IMR-90 (cell line): ENCODE data around the gene UBASH3A. TPM values are rescaled to one million over a fixed set of nuclear protein-coding genes. Genes with fewer than 3 reads are reported as not detected.

Experiments used
- ATAC-seq: fragments of 200-7000 bp; cut with Tn5 transposase; 2 replicates; pipeline ENCODE4 v1.9.1; 2020; ENCODE audit warnings: low read depth, mild to moderate bottlenecking, moderate library complexity
- BruUV-seq: library from RNA; stranded (reverse); fragments of 400-500 nt; replicated peaks from 2 replicates; lab custom pipeline; 2021; lab: Mats Ljungman, UMichigan
- CTCF ChIA-PET: fragments of 300-600 bp; formaldehyde crosslinking; extraction: SDS; loops from one replicate; lab custom pipeline; 2021; ENCODE audit warnings: antibody characterized with exemption; lab: Yijun Ruan, JAX
- POLR2A ChIA-PET: fragments of 300-600 bp; sonication (Branson Sonifier 250); formaldehyde crosslinking; loops from one replicate; lab custom pipeline; 2022; ENCODE audit warnings: antibody characterized with exemption; ENCODE audit not compliant: unreplicated experiment; lab: Charles Lee
- DNase-seq: peaks from one replicate; pipeline ENCODE4 v3.0.0; 2013
- H2AFZ ChIP-seq: replicated peaks from 2 replicates; pipeline ENCODE3; 2013; ENCODE audit warnings: low read length, mild to moderate bottlenecking; ENCODE audit not compliant: poor library complexity
- H2AK5ac ChIP-seq: 2 replicates; pipeline ENCODE4 v1.6.1; 2013; ENCODE audit warnings: low read depth, low read length, inconsistent platforms
- H2AK9ac ChIP-seq: replicated peaks from 2 replicates; pipeline ENCODE3; 2013; ENCODE audit warnings: mild to moderate bottlenecking, low read depth, low read length, moderate library complexity; ENCODE audit not compliant: poor library complexity
- H2BK120ac ChIP-seq: 2 replicates; pipeline ENCODE4 v1.6.1; 2013; ENCODE audit warnings: low read depth, low read length, inconsistent platforms
- H2BK15ac ChIP-seq: 3 replicates; pipeline ENCODE4 v1.6.1; 2013; ENCODE audit warnings: low read depth, low read length, inconsistent platforms
- H2BK20ac ChIP-seq: 2 replicates; pipeline ENCODE4 v1.6.1; 2013; ENCODE audit warnings: low read depth, mild to moderate bottlenecking, inconsistent platforms, low read length, moderate library complexity
- H2BK5ac ChIP-seq: 2 replicates; pipeline ENCODE4 v1.6.1; 2013; ENCODE audit warnings: mild to moderate bottlenecking, low read depth, low read length, inconsistent platforms; ENCODE audit not compliant: poor library complexity, severe bottlenecking
- H3K14ac ChIP-seq: replicated peaks from 2 replicates; pipeline ENCODE4 v1.6.1; 2013; ENCODE audit warnings: low read depth, low read length, inconsistent platforms
- H3K18ac ChIP-seq: 2 replicates; pipeline ENCODE4 v1.6.1; 2013; ENCODE audit warnings: low read depth, low read length, control low read depth
- H3K23ac ChIP-seq: 2 replicates; pipeline ENCODE4 v1.6.1; 2013; ENCODE audit warnings: low read depth, low read length, inconsistent platforms
- H3K27ac ChIP-seq: 2 replicates; pipeline ENCODE4 v1.5.1; 2013; ENCODE audit warnings: mild to moderate bottlenecking, control low read depth, low read length; ENCODE audit not compliant: insufficient read depth
- H3K27me3 ChIP-seq: 2 replicates; pipeline ENCODE4 v1.6.1; 2013; ENCODE audit warnings: low read length; ENCODE audit not compliant: control insufficient read depth, insufficient read depth
- H3K36me3 ChIP-seq: 2 replicates; pipeline ENCODE4 v1.6.1; 2013; ENCODE audit warnings: low read length, mixed read lengths; ENCODE audit not compliant: control insufficient read depth, insufficient read depth
- H3K4ac ChIP-seq: 2 replicates; pipeline ENCODE4 v1.6.1; 2013; ENCODE audit warnings: low read depth, low read length, inconsistent platforms
- H3K4me1 ChIP-seq: 2 replicates; pipeline ENCODE4 v1.6.1; 2013; ENCODE audit warnings: low read length, mixed read lengths; ENCODE audit not compliant: control insufficient read depth, insufficient read depth
- H3K4me2 ChIP-seq: 2 replicates; pipeline ENCODE4 v1.6.1; 2013; ENCODE audit warnings: low read depth, mild to moderate bottlenecking, control low read depth, low read length, moderate library complexity
- H3K4me3 ChIP-seq: 2 replicates; pipeline ENCODE4 v1.5.1; 2013; ENCODE audit warnings: low read depth, mild to moderate bottlenecking, control low read depth, low read length, moderate library complexity; ENCODE audit not compliant: insufficient read depth
- H3K56ac ChIP-seq: 2 replicates; pipeline ENCODE4 v1.6.1; 2013; ENCODE audit warnings: low read length, inconsistent platforms; ENCODE audit not compliant: insufficient read depth; ENCODE audit errors: extremely low read depth
- H3K79me1 ChIP-seq, 2 experiments: 2 replicates each; pipeline ENCODE4 v1.6.1; 2013; ENCODE audit warnings: low read length in 2 of 2, inconsistent platforms in 1 of 2, low read depth in 1 of 2
- H3K9ac ChIP-seq: 2 replicates; pipeline ENCODE4 v1.6.1; 2013; ENCODE audit warnings: low read depth, low read length, control low read depth
- H3K9me1 ChIP-seq: 2 replicates; pipeline ENCODE4 v1.6.1; 2013; ENCODE audit warnings: low read length, inconsistent platforms; ENCODE audit not compliant: insufficient read depth
- H3K9me3 ChIP-seq: 2 replicates; pipeline ENCODE4 v1.6.1; 2013; ENCODE audit warnings: low read length; ENCODE audit not compliant: control insufficient read depth, insufficient read depth
- H4K20me1 ChIP-seq: 2 replicates; pipeline ENCODE4 v1.6.1; 2013; ENCODE audit warnings: low read length, inconsistent platforms; ENCODE audit not compliant: insufficient read depth
- H4K5ac ChIP-seq: 2 replicates; pipeline ENCODE4 v1.6.1; 2013; ENCODE audit warnings: mild to moderate bottlenecking, low read depth, low read length, control low read depth
- H4K8ac ChIP-seq, 2 experiments: 2 replicates each; pipeline ENCODE4 v1.6.1; 2013; ENCODE audit warnings: low read depth in 2 of 2, low read length in 2 of 2, control low read depth in 1 of 2, inconsistent platforms in 1 of 2
- H4K91ac ChIP-seq: 2 replicates; pipeline ENCODE4 v1.6.1; 2013; ENCODE audit warnings: low read depth, low read length, inconsistent platforms; ENCODE audit not compliant: insufficient read depth
- BHLHE40 ChIP-seq: fragments of 150-350 bp; IDR thresholded peaks from 2 replicates; pipeline ENCODE4 v1.6.1; 2016; ENCODE audit warnings: mild to moderate bottlenecking, low read depth, low read length
- CEBPB ChIP-seq: IDR thresholded peaks from 2 replicates; pipeline ENCODE4 v1.6.1; 2012; ENCODE audit warnings: low read depth, low read length, improper control_type of control experiment
- CHD1 ChIP-seq: IDR thresholded peaks from 2 replicates; pipeline ENCODE4 v1.6.1; 2012; ENCODE audit warnings: low read depth, low read length, improper control_type of control experiment
- FOS ChIP-seq: fragments of 150-350 bp; IDR thresholded peaks from 2 replicates; pipeline ENCODE4 v1.6.1; 2016; ENCODE audit warnings: low read depth, low read length
- MAFK ChIP-seq: IDR thresholded peaks from 2 replicates; pipeline ENCODE4 v1.6.1; 2012; ENCODE audit warnings: low read depth, low read length, improper control_type of control experiment
- MAZ ChIP-seq: IDR thresholded peaks from 2 replicates; pipeline ENCODE4 v1.6.1; 2012; ENCODE audit warnings: low read depth, mild to moderate bottlenecking, low read length, improper control_type of control experiment, moderate library complexity, borderline replicate concordance
- MXI1 ChIP-seq: IDR thresholded peaks from 2 replicates; pipeline ENCODE4 v1.6.1; 2012; ENCODE audit warnings: low read depth, mild to moderate bottlenecking, low read length, moderate library complexity, borderline replicate concordance
- NFE2L2 ChIP-seq: fragments of 150-350 bp; IDR thresholded peaks from 2 replicates; pipeline ENCODE4 v1.6.1; 2016; ENCODE audit warnings: low read depth, mild to moderate bottlenecking, low read length
- POLR2A ChIP-seq: IDR thresholded peaks from 2 replicates; pipeline ENCODE4 v1.6.1; 2012; ENCODE audit warnings: mild to moderate bottlenecking, low read depth, low read length
- RAD21 ChIP-seq: IDR thresholded peaks from 2 replicates; pipeline ENCODE4 v1.6.1; 2012; ENCODE audit warnings: low read length, improper control_type of control experiment
- RCOR1 ChIP-seq: IDR thresholded peaks from 2 replicates; pipeline ENCODE4 v1.6.1; 2012; ENCODE audit warnings: mild to moderate bottlenecking, low read length, improper control_type of control experiment; ENCODE audit not compliant: insufficient replicate concordance
- RFX5 ChIP-seq: IDR thresholded peaks from 2 replicates; pipeline ENCODE4 v1.8.0; 2012; ENCODE audit warnings: low read depth, mild to moderate bottlenecking, low read length, moderate library complexity
- SMC3 ChIP-seq: fragments of 150-350 bp; IDR thresholded peaks from 2 replicates; pipeline ENCODE4 v1.6.1; 2016; ENCODE audit warnings: low read depth, mild to moderate bottlenecking, antibody characterized with exemption, low read length, moderate library complexity
- WGBS, 2 experiments: methylation state at CpG; one replicate each; pipeline versions ENCODE4 v1.1.5 to v1.1.7; 2013; ENCODE audit warnings: missing lambda C conversion rate in 2 of 2; ENCODE audit not compliant: insufficient read length in 1 of 2; ENCODE audit errors: extremely low coverage in 2 of 2; 5-methylcytosine and 5-hydroxymethylcytosine counted together
- dilution Hi-C: fragments of 300-500 bp; cut with HindIII; formaldehyde crosslinking; loops from one replicate; pipeline ENCODE4 v1.14.3; 2018; ENCODE audit warnings: low sequenced_read_pairs; ENCODE audit not compliant: unreplicated experiment
- in situ Hi-C: fragments of 300-500 bp; cut with MboI; formaldehyde crosslinking; loops from 3 replicates; pipeline ENCODE4 v1.14.3; 2019; ENCODE audit warnings: low sequenced_read_pairs, inconsistent platforms, mixed read lengths
- intact Hi-C: fragments of 100-400 bp; cut with micrococcal nuclease; formaldehyde crosslinking; loops from 2 replicates; pipeline ENCODE4 v1.10.0; 2022
- polyA plus RNA-seq, 3 experiments: library from polyadenylated mRNA; depleted of rRNA; stranded (reverse); fragments of >200 nt; gene quantifications; 2 replicates each; pipeline ENCODE4 v1.2.3, GENCODE V29; 2012; ENCODE audit warnings: low replicate concordance in 1 of 3
- total RNA-seq: library from RNA; depleted of rRNA; stranded (reverse); fragments of >200 nt; gene quantifications from 2 replicates; pipeline ENCODE4 v1.2.3, GENCODE V29; 2012
- TF ChIP-seq, protein P1 (sequence below): fragments of 150-350 bp; IDR thresholded peaks from 2 replicates; pipeline ENCODE4 v1.6.1; 2016; ENCODE audit warnings: low read depth, mild to moderate bottlenecking, low read length, moderate library complexity, borderline replicate concordance
- TF ChIP-seq, protein P2 (sequence below): fragments of 150-350 bp; IDR thresholded peaks from 2 replicates; pipeline ENCODE4 v1.6.1; 2017; ENCODE audit warnings: mild to moderate bottlenecking, antibody characterized with exemption, low read length, low read depth
- TF ChIP-seq, protein P3 (sequence below): conservative IDR thresholded peaks from 2 replicates; pipeline ENCODE4 v1.5.1; 2012; ENCODE audit warnings: mild to moderate bottlenecking, low read depth, low read length, improper control_type of control experiment

UBASH3A gene
- total and polyA plus RNA-seq, 2 of the 4 experiments (the other 2 are of a cell fraction), result not detected

DNA sequence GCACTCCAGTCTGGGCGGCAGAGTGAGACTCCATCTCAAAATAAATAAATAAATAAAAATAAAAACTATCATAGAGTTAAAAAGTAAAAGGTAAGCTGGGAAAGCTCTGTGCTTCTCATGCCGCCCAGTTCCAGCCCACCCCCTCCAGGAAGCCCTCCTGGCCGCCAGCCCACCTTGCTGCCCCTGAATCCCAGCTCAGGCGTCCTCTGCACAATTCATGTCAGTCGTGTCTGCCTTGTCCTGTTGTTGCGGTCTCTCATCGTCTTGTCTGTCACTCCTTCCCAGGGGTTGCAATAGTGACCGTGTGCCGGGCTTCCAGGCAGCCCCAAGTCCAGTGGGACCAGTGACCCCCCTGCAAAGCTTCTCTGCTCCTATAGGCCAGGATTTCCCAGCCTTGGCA is 48.2 kb downstream of the UBASH3A start:
- WGBS, 2 experiments, result 68% methylated on average over 6 of the region's 9 CpGs; no CpG with 5 or more reads in 1 of the 2 experiments
- H2BK5ac ChIP-seq, result no peak overlapping the region
- H3K4ac ChIP-seq, result no peak overlapping the region
- no peak overlapping the region for H3K4me3 ChIP-seq
- H3K56ac ChIP-seq, result no peak overlapping the region
- no peak overlapping the region for H2AFZ ChIP-seq
- CTCF ChIA-PET, result no interaction called here
- H3K4me1 ChIP-seq, result no peaks in the 10 kb centered on the region
- H2BK120ac ChIP-seq, result no peak overlapping the region
- no peak overlapping the region for H2AK5ac ChIP-seq
- no peak overlapping the region for H3K9ac ChIP-seq
- H4K5ac ChIP-seq, result no peak overlapping the region
- H3K9me1 ChIP-seq, result no peaks in the 10 kb centered on the region
- no peak overlapping the region for H4K8ac ChIP-seq
- H3K79me1 ChIP-seq, result no peaks in the 10 kb centered on the region
- H3K18ac ChIP-seq, result no peak overlapping the region
- H4K20me1 ChIP-seq, result no peaks in the 10 kb centered on the region
- TF ChIP-seq MAFK (no peak), FOS (no peak), MAZ (no peak), RAD21 (no peak), BHLHE40 (no peak), CHD1 (no peak), SMC3 (no peak), POLR2A (no peak), NFE2L2 (no peak), RCOR1 (no peak), CEBPB (no peak), MXI1 (no peak), RFX5 (no peak)
- TF ChIP-seq, protein P1, sequence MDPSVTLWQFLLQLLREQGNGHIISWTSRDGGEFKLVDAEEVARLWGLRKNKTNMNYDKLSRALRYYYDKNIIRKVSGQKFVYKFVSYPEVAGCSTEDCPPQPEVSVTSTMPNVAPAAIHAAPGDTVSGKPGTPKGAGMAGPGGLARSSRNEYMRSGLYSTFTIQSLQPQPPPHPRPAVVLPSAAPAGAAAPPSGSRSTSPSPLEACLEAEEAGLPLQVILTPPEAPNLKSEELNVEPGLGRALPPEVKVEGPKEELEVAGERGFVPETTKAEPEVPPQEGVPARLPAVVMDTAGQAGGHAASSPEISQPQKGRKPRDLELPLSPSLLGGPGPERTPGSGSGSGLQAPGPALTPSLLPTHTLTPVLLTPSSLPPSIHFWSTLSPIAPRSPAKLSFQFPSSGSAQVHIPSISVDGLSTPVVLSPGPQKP, result no peak
- TF ChIP-seq, protein P2, sequence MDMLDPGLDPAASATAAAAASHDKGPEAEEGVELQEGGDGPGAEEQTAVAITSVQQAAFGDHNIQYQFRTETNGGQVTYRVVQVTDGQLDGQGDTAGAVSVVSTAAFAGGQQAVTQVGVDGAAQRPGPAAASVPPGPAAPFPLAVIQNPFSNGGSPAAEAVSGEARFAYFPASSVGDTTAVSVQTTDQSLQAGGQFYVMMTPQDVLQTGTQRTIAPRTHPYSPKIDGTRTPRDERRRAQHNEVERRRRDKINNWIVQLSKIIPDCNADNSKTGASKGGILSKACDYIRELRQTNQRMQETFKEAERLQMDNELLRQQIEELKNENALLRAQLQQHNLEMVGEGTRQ, result no peak
- TF ChIP-seq, protein P3, sequence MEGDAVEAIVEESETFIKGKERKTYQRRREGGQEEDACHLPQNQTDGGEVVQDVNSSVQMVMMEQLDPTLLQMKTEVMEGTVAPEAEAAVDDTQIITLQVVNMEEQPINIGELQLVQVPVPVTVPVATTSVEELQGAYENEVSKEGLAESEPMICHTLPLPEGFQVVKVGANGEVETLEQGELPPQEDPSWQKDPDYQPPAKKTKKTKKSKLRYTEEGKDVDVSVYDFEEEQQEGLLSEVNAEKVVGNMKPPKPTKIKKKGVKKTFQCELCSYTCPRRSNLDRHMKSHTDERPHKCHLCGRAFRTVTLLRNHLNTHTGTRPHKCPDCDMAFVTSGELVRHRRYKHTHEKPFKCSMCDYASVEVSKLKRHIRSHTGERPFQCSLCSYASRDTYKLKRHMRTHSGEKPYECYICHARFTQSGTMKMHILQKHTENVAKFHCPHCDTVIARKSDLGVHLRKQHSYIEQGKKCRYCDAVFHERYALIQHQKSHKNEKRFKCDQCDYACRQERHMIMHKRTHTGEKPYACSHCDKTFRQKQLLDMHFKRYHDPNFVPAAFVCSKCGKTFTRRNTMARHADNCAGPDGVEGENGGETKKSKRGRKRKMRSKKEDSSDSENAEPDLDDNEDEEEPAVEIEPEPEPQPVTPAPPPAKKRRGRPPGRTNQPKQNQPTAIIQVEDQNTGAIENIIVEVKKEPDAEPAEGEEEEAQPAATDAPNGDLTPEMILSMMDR, result no peak
- H2AK9ac ChIP-seq, result no peak overlapping the region
- dilution Hi-C loops, result no loop called here
- in situ Hi-C loops, result no loop called here
- H3K27ac ChIP-seq, result no peak overlapping the region
- no peaks in the 10 kb centered on the region for H3K36me3 ChIP-seq
- no peak overlapping the region for H4K91ac ChIP-seq
- H3K14ac ChIP-seq, result no peak overlapping the region
- H3K4me2 ChIP-seq, result no peak overlapping the region
- H3K23ac ChIP-seq, result no peak overlapping the region
- BruUV-seq, result no TSS peak
- H2BK20ac ChIP-seq, result no peak overlapping the region
- H3K9me3 ChIP-seq, result no peaks in the 10 kb centered on the region
- H2BK15ac ChIP-seq, result no peak overlapping the region
- DNase-seq (no peak), ATAC-seq (no peak)
- H3K27me3 ChIP-seq, result peaks cover 16% of the 10 kb centered on the region; the same call in 1 of the 2 replicates
- intact Hi-C loops, result no loop called here
- POLR2A ChIA-PET, result no interaction called here
